HEK293 (cell line): Measurements from ENCODE around the gene EXTL1.

ENCODE experiments used
- CTCF ChIA-PET: fragments of 350-600 bp; formaldehyde crosslinking; extraction: SDS; loops from one replicate; lab custom pipeline; 2021; ENCODE audit warnings: antibody characterized with exemption; lab: Yijun Ruan, JAX
- POLR2A ChIA-PET: fragments of 300-600 bp; formaldehyde crosslinking; extraction: SDS; loops from one replicate; lab custom pipeline; 2020; ENCODE audit warnings: antibody characterized with exemption, inconsistent platforms; lab: Yijun Ruan, JAX
- H3K27ac ChIP-seq: fragments of 200-500 bp; sonication (Bioruptor generic); 2 replicates; pipeline ENCODE4 v1.5.1; 2014; ENCODE audit warnings: low read depth, low read length, control low read depth, inconsistent platforms; ENCODE audit errors: extremely low read depth
- H3K36me3 ChIP-seq, 2 experiments: fragments of 200-500 bp in 1 of 2; sonication (Bioruptor generic) in 1 of 2; 1 replicate in 1 of 2; 2 replicates in 1 of 2; pipeline ENCODE4 v1.5.1; 2014 to 2017; ENCODE audit warnings: inconsistent platforms in 2 of 2, low read length in 2 of 2; ENCODE audit not compliant: control insufficient read depth in 2 of 2, insufficient read depth in 1 of 2
- H3K4me1 ChIP-seq: fragments of 200-500 bp; sonication (Bioruptor generic); 2 replicates; pipeline ENCODE4 v1.5.1; 2014; ENCODE audit warnings: mild to moderate bottlenecking, low read length, inconsistent platforms; ENCODE audit not compliant: control insufficient read depth, insufficient read depth
- H3K4me3 ChIP-seq: 2 replicates; pipeline ENCODE4 v1.5.1; 2011; ENCODE audit warnings: low read depth, mild to moderate bottlenecking, control low read depth, low read length, moderate library complexity
- H3K9me3 ChIP-seq: fragments of 200-500 bp; sonication (Bioruptor generic); 2 replicates; pipeline ENCODE4 v1.5.1; 2014; ENCODE audit warnings: low read depth, low read length, inconsistent platforms; ENCODE audit not compliant: control insufficient read depth, insufficient read depth
- CTCF ChIP-seq: fragments of 450-650 bp; formaldehyde crosslinking; IDR thresholded peaks from 2 replicates; pipeline ENCODE4 v1.5.1; 2016; ENCODE audit warnings: missing biosample characterization, missing genetic modification characterization
- GFI1B ChIP-seq: fragments of 450-650 bp; formaldehyde crosslinking; IDR thresholded peaks from 2 replicates; pipeline ENCODE4 v1.5.1; 2016; ENCODE audit warnings: missing biosample characterization, missing genetic modification characterization
- GLI2 ChIP-seq: fragments of 450-650 bp; formaldehyde crosslinking; IDR thresholded peaks from 2 replicates; pipeline ENCODE4; 2017; ENCODE audit warnings: missing biosample characterization, missing genetic modification characterization, low read depth, borderline replicate concordance
- GLI4 ChIP-seq: fragments of 450-650 bp; formaldehyde crosslinking; IDR thresholded peaks from 2 replicates; pipeline ENCODE4 v1.5.1; 2016; ENCODE audit warnings: missing biosample characterization, missing genetic modification characterization
- HIC1 ChIP-seq: fragments of 450-650 bp; formaldehyde crosslinking; IDR thresholded peaks from 2 replicates; pipeline ENCODE4 v1.5.1; 2016; ENCODE audit warnings: missing biosample characterization, missing genetic modification characterization
- MZF1 ChIP-seq: fragments of 450-650 bp; formaldehyde crosslinking; IDR thresholded peaks from 2 replicates; pipeline ENCODE4 v1.5.1; 2017; ENCODE audit warnings: missing biosample characterization, missing genetic modification characterization, borderline replicate concordance
- PRDM1 ChIP-seq: fragments of 450-650 bp; formaldehyde crosslinking; IDR thresholded peaks from 2 replicates; pipeline ENCODE4; 2016; ENCODE audit warnings: missing biosample characterization, missing genetic modification characterization
- SCRT1 ChIP-seq: fragments of 450-650 bp; formaldehyde crosslinking; IDR thresholded peaks from 2 replicates; pipeline ENCODE4 v1.5.1; 2016; ENCODE audit warnings: missing biosample characterization, missing genetic modification characterization, borderline replicate concordance
- SP7 ChIP-seq: fragments of 450-650 bp; formaldehyde crosslinking; IDR thresholded peaks from 2 replicates; pipeline ENCODE4 v1.5.1; 2016; ENCODE audit warnings: missing biosample characterization, missing genetic modification characterization
- TRIM28 ChIP-seq: IDR thresholded peaks from 2 replicates; pipeline ENCODE4 v1.6.1; 2011; ENCODE audit warnings: low read length, control low read depth, borderline replicate concordance
- TSHZ1 ChIP-seq: fragments of 450-650 bp; formaldehyde crosslinking; IDR thresholded peaks from 2 replicates; pipeline ENCODE4 v1.5.1; 2016; ENCODE audit warnings: missing biosample characterization, missing genetic modification characterization, borderline replicate concordance
- ZBTB6 ChIP-seq: fragments of 450-650 bp; formaldehyde crosslinking; IDR thresholded peaks from 2 replicates; pipeline ENCODE4 v1.5.1; 2017; ENCODE audit warnings: missing biosample characterization, missing genetic modification characterization
- ZNF114 ChIP-seq: fragments of 450-650 bp; formaldehyde crosslinking; IDR thresholded peaks from 2 replicates; pipeline ENCODE4 v1.5.0; 2017; ENCODE audit warnings: missing biosample characterization, missing genetic modification characterization
- ZNF155 ChIP-seq: fragments of 450-650 bp; formaldehyde crosslinking; IDR thresholded peaks from 2 replicates; pipeline ENCODE4 v1.5.1; 2016; ENCODE audit warnings: missing biosample characterization, missing genetic modification characterization
- ZNF16 ChIP-seq: fragments of 450-650 bp; formaldehyde crosslinking; IDR thresholded peaks from 2 replicates; pipeline ENCODE4 v1.5.1; 2016; ENCODE audit warnings: low read depth, missing biosample characterization, missing genetic modification characterization
- ZNF366 ChIP-seq: fragments of 450-650 bp; formaldehyde crosslinking; conservative IDR thresholded peaks from 2 replicates; pipeline ENCODE4 v1.5.1; 2016; ENCODE audit warnings: missing biosample characterization, missing genetic modification characterization
- ZNF501 ChIP-seq: fragments of 450-650 bp; formaldehyde crosslinking; IDR thresholded peaks from 2 replicates; pipeline ENCODE4 v1.5.1; 2016; ENCODE audit warnings: missing biosample characterization, missing genetic modification characterization
- ZNF560 ChIP-seq: fragments of 450-650 bp; formaldehyde crosslinking; IDR thresholded peaks from 2 replicates; pipeline ENCODE4 v1.5.1; 2017; ENCODE audit warnings: missing biosample characterization, missing genetic modification characterization, borderline replicate concordance
- ZNF664 ChIP-seq: fragments of 450-650 bp; formaldehyde crosslinking; IDR thresholded peaks from 2 replicates; pipeline ENCODE4 v1.5.1; 2016; ENCODE audit warnings: missing biosample characterization, missing genetic modification characterization
- ZNF677 ChIP-seq: fragments of 450-650 bp; IDR thresholded peaks from 2 replicates; pipeline ENCODE4 v1.5.0; 2018; ENCODE audit warnings: missing biosample characterization, mild to moderate bottlenecking, missing genetic modification characterization, moderate library complexity
- ZNF843 ChIP-seq: fragments of 450-650 bp; formaldehyde crosslinking; IDR thresholded peaks from 2 replicates; pipeline ENCODE4 v1.5.1; 2016; ENCODE audit warnings: missing biosample characterization, missing genetic modification characterization
- ZSCAN16 ChIP-seq: fragments of 450-650 bp; formaldehyde crosslinking; IDR thresholded peaks from 2 replicates; pipeline ENCODE4 v1.5.1; 2016; ENCODE audit warnings: missing biosample characterization, missing genetic modification characterization

Gene EXTL1

GRCh38 chr1:26003262-26003661, 18.3 kb upstream of the EXTL1 start:
- POLR2A ChIA-PET: no interaction called here
- Histone ChIP-seq H3K27ac (no peak overlapping the region), H3K4me3 (no peak overlapping the region), H3K9me3 (no peaks in the 10 kb centered on the region), H3K36me3 (no peaks in the 10 kb centered on the region), H3K4me1 (no peaks in the 10 kb centered on the region)
- TF ChIP-seq ZNF114 (tag by site-specific recombination): no peak
- TF ChIP-seq SP7 (tag by site-specific recombination): peak; percentile 46; the same call in 1 of the 2 replicates
- TF ChIP-seq MZF1: no peak
- no peak for TF ChIP-seq ZNF16
- no peak for TF ChIP-seq GLI4 (tag by site-specific recombination)
- CTCF ChIA-PET: interaction anchor here (0.6 to 2.9 kb wide), 5 partner anchors 10 to 149 kb away, joined by 4 to 16 read pairs (median 5); no protein-coding TSS in a partner anchor

- H3K4me1 ChIP-seq: no peaks in the 10 kb centered on the region
- H3K36me3 ChIP-seq: no peaks in the 10 kb centered on the region
- no peak overlapping the region for H3K4me3 ChIP-seq
- ChIA-PET POLR2A (no interaction called here), CTCF (interaction anchor here (0.9 to 2.9 kb wide), 6 partner anchors 10 to 141 kb away, joined by 3 to 16 read pairs (median 4); no protein-coding TSS in a partner anchor)
- TF ChIP-seq ZNF366 (0 out of 2 replicates have a peak, but pooled peaks have one; percentile 11), MZF1 (no peak), ZNF843 (no peak), ZSCAN16 (tag by site-specific recombination) (no peak)
- no peak overlapping the region for H3K27ac ChIP-seq
- H3K9me3 ChIP-seq: no peaks in the 10 kb centered on the region
These were observed 17.8 kb upstream of the EXTL1 start for GRCh38 chr1:26003756-26004155.

GRCh38 chr1:26005434-26006105, 16.0 kb upstream of the EXTL1 start:
- ChIA-PET CTCF (interaction anchor here (0.8 to 1.4 kb wide), 4 partner anchors 8 to 183 kb away, joined by 3 to 4 read pairs (median 3); no protein-coding TSS in a partner anchor), POLR2A (no interaction called here)
- Histone ChIP-seq H3K9me3 (no peaks in the 10 kb centered on the region), H3K36me3 (no peaks in the 10 kb centered on the region), H3K27ac (no peak overlapping the region), H3K4me1 (no peaks in the 10 kb centered on the region), H3K4me3 (no peak overlapping the region)
- TF ChIP-seq CTCF (no peak), HIC1 (no peak), ZBTB6 (tag by site-specific recombination) (no peak), ZNF560 (no peak), ZNF501 (tag by site-specific recombination) (no peak), SCRT1 (tag by site-specific recombination) (no peak), PRDM1 (tag by site-specific recombination) (no peak), GLI2 (tag by site-specific recombination) (no peak), GFI1B (tag by site-specific recombination) (no peak), ZNF155 (no peak), ZNF843 (no peak), ZNF677 (tag by site-specific recombination) (no peak), ZNF664 (tag by site-specific recombination) (no peak), TRIM28 (no peak), TSHZ1 (tag by site-specific recombination) (no peak)
